Spleen (tissue), 11 donors: ENCODE measurements around the gene SEM1. TPM values are rescaled to one million over a fixed set of nuclear protein-coding genes. Genes with fewer than 3 reads are reported as not detected.

Experiments
- DNase-seq: peaks from one replicate; pipeline ENCODE4 v3.0.0-alpha.2; 2020
- H3K27ac ChIP-seq, 8 donors: fragments of 200-600 bp; sonication (generic) in 7 of 8; 1 replicate in 4 of 8; 2 replicates in 4 of 8; pipeline versions ENCODE4 v1.5.0 to v1.8.0; 2016 to 2021; ENCODE audit warnings: inconsistent platforms in 4 of 8, mild to moderate bottlenecking in 4 of 8, moderate library complexity in 1 of 8
- H3K27me3 ChIP-seq, 7 donors: fragments of 200-600 bp; sonication (generic) in 6 of 7; replicated peaks in 1 of 7; 1 replicate in 4 of 7; 2 replicates in 3 of 7; pipeline versions ENCODE4 v1.5.0 to v1.8.0; 2016 to 2021; ENCODE audit warnings: inconsistent platforms in 3 of 7, mild to moderate bottlenecking in 1 of 7
- H3K36me3 ChIP-seq, 6 donors: fragments of 200-600 bp; sonication (generic) in 5 of 6; 1 replicate in 4 of 6; 2 replicates in 2 of 6; pipeline versions ENCODE4 v1.5.0 to v1.8.0; 2016 to 2021; ENCODE audit warnings: inconsistent platforms in 2 of 6
- H3K4me1 ChIP-seq, 6 donors: fragments of 200-600 bp; sonication (generic) in 5 of 6; 1 replicate in 3 of 6; 2 replicates in 3 of 6; pipeline versions ENCODE4 v1.5.0 to v1.8.0; 2016 to 2021; ENCODE audit warnings: inconsistent platforms in 3 of 6
- H3K4me3 ChIP-seq, 8 donors: fragments of 200-600 bp; sonication (generic) in 7 of 8; 1 replicate in 4 of 8; 2 replicates in 4 of 8; pipeline versions ENCODE4 v1.5.0 to v1.8.0; 2016 to 2021; ENCODE audit warnings: inconsistent platforms in 4 of 8, mild to moderate bottlenecking in 4 of 8, moderate library complexity in 2 of 8
- H3K9me3 ChIP-seq, 8 donors: fragments of 200-600 bp; sonication (generic) in 7 of 8; 1 replicate in 4 of 8; 2 replicates in 4 of 8; pipeline versions ENCODE4 v1.5.0 to v1.8.0; 2016 to 2021; ENCODE audit warnings: inconsistent platforms in 4 of 8
- POLR2A ChIP-seq, 3 donors: fragments of 450-650 bp; IDR thresholded peaks; one replicate each; pipeline ENCODE4 v1.5.1; 2017; ENCODE audit warnings: antibody characterized with exemption in 3 of 3, mild to moderate bottlenecking in 1 of 3
- POLR2AphosphoS5 ChIP-seq, 3 donors: sonication (generic); formaldehyde crosslinking; IDR thresholded peaks; one replicate each; pipeline ENCODE4 v1.5.1; 2017; ENCODE audit warnings: antibody characterized with exemption in 3 of 3
- WGBS, 5 donors: extraction: QIAGEN DNeasy Blood & Tissue Kit in 3 of 5; methylation state at CpG; one replicate each; pipeline versions ENCODE4 v1.1.5 to v1.1.7; 2013 to 2018; 5-methylcytosine and 5-hydroxymethylcytosine counted together
- intact Hi-C: fragments of 100-400 bp; cut with DNase I; formaldehyde crosslinking; loops from one replicate; pipeline ENCODE4 v1.15.0; 2023; ENCODE audit warnings: low total_unique reads
- polyA plus RNA-seq, 3 donors: library from polyadenylated mRNA; stranded (reverse); fragments of 200-250 nt; gene quantifications; one replicate each; pipeline ENCODE4 v1.2.1, GENCODE V29; 2013
- total RNA-seq, 7 donors: library from RNA; depleted of rRNA in 3 of 7; stranded (reverse); fragments of >200 nt in 3 of 7; fragmentation: NEBNext Ultra II Directional in 4 of 7; extraction: Animal tissue kit (Norgen Biotek cat#: 25700) in 4 of 7; gene quantifications; one replicate each; pipeline versions ENCODE4 v1.1.0 to v1.2.1, GENCODE V29; 2016 to 2021
- TF ChIP-seq, protein P1 (sequence below), 11 experiments: fragments of 200-600 bp in 7 of 11; fragments of 450-650 bp in 4 of 11; sonication (generic) in 4 of 11; IDR thresholded peaks in 8 of 11; conservative IDR thresholded peaks in 3 of 11; 1 replicate in 7 of 11; 2 replicates in 4 of 11; pipeline versions ENCODE4 v1.4.0 to v1.8.0; 2016 to 2021; ENCODE audit warnings: antibody characterized with exemption in 11 of 11, inconsistent platforms in 4 of 11, mild to moderate bottlenecking in 1 of 11
- donor health status: healthy with polysubstance abuse.
- donor health status: DM: no; HTN: no; CAD: no; lungs with moderate emphysema.
- donor health status: DM: no; HTN: no; CAD: no.
- donor health status: Bipolar disorder and iron deficiency.
- donor health status: healthy.
- donor health status: DM: no; HTN: no; CAD: no.
- donor health status: DM: yes; HTN: yes; CAD: no.

SEM1 gene
- total and polyA plus RNA-seq, 10 donors, result 15.5 to 78.6 (median 39.9) TPM

DNA sequence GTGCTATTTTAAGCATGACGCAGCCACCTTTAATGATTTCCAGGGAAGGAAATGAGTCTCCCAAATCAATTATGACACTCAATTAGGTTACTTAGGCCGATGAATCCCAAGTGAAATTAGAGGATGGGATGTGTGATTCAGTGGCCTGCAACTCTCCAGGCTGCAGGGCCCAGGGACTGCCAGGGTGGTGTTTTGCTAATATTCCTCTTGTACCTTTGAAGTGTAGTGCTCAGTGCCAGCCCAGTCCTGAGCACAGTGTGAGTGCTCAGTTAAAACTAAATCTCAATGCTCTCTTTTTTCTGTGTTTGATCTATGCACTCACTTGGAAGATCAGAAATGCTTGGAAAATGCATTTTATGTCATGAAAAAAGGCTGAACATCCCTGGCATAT, 51.6 kb downstream of the SEM1 start:
- Histone ChIP-seq H3K4me3 (no peak overlapping the region), H3K27me3 (no peaks in the 10 kb centered on the region), H3K4me1 (no peaks in the 10 kb centered on the region), H3K36me3 (no peaks in the 10 kb centered on the region), H3K27ac (no peak overlapping the region), H3K9me3 (peaks cover 0 to 5% (median 0%) of the 10 kb centered on the region in 8 donors)
- intact Hi-C loops, result no loop called here
- no peak for DNase-seq
- no peak for TF ChIP-seq POLR2AphosphoS5 (IDR thresholded peaks at IDR 0.05)
- TF ChIP-seq POLR2A (IDR thresholded peaks at IDR 0.05), result no peak
- TF ChIP-seq, protein P1, sequence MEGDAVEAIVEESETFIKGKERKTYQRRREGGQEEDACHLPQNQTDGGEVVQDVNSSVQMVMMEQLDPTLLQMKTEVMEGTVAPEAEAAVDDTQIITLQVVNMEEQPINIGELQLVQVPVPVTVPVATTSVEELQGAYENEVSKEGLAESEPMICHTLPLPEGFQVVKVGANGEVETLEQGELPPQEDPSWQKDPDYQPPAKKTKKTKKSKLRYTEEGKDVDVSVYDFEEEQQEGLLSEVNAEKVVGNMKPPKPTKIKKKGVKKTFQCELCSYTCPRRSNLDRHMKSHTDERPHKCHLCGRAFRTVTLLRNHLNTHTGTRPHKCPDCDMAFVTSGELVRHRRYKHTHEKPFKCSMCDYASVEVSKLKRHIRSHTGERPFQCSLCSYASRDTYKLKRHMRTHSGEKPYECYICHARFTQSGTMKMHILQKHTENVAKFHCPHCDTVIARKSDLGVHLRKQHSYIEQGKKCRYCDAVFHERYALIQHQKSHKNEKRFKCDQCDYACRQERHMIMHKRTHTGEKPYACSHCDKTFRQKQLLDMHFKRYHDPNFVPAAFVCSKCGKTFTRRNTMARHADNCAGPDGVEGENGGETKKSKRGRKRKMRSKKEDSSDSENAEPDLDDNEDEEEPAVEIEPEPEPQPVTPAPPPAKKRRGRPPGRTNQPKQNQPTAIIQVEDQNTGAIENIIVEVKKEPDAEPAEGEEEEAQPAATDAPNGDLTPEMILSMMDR (IDR thresholded peaks at IDR 0.05 in 8 of 11, conservative IDR thresholded peaks at IDR 0.05 in 3 of 11), result no peak
- WGBS, 5 donors, result 92 to 100% (median 92%) methylated on average over 2 of the region's 2 CpGs

DNA sequence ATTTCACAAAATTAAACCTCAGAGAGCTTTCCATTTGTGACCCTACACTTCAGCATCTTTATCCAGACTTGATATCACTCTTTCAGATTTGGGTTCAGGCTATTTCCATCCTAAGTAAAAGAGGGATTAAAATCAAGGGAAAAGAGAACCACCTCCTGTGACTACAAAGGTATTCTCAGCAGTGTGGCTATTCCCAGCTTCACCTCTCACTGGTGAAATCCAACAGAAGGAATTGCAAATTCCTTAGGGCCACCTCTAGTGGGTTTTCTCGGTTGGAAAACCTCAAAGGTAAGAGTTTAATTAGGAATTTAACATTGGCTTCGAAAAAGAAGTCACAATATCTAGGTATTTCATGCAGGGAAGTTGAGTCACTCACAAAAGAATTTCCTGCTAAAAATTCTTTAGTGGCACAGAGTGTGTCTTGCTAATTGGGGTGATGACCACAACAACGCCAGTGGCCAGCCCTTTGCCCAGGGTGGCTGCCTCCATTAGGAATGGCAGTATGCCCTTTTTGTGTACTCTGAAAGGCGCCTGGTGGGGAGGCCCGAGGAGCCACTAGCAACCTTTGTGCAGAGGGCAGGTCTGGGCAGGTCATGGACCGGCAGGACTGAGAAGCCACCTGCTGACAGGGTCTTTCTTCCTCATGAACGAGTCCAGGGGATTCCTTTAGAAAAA, 52.2 kb downstream of the SEM1 start:
- Histone ChIP-seq H3K36me3 (no peaks in the 10 kb centered on the region), H3K27ac (no peak overlapping the region), H3K9me3 (peaks cover 0 to 8% (median 1%) of the 10 kb centered on the region in 8 donors), H3K4me1 (no peaks in the 10 kb centered on the region), H3K27me3 (no peaks in the 10 kb centered on the region), H3K4me3 (no peak overlapping the region)
- intact Hi-C loops, result no loop called here
- TF ChIP-seq POLR2AphosphoS5 (IDR thresholded peaks at IDR 0.05) (no peak), POLR2A (IDR thresholded peaks at IDR 0.05) (no peak)
- TF ChIP-seq, protein P1 (IDR thresholded peaks at IDR 0.05 in 8 of 11, conservative IDR thresholded peaks at IDR 0.05 in 3 of 11), result no peak
- no peak for DNase-seq
- 74 to 90% (median 83%) methylated on average over 6 to 7 of the region's 7 CpGs for WGBS, 5 donors

DNA sequence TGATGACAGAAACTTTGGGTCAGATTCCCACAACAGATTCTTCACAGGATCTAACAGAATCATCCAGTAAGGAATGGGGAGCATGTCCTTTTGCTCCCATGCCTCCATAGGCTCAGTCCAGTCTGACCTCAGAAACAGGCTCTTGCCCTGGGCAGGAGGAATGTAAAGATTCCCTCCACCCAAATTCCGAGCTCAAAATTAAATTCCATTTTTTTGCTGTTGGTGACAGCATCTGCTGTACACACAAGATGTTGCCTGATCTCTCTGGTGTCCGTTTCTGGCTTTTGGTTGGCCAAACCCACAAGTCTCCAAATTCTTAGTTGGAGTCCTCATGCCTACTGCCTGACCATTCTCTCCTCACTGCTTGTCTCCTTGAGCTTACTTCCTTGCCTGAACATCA, 53.7 kb downstream of the SEM1 start:
- peaks cover 0 to 14% (median 4%) of the 10 kb centered on the region in 8 donors for H3K9me3 ChIP-seq
- intact Hi-C loops, result no loop called here
- H3K4me1 ChIP-seq, result no peaks in the 10 kb centered on the region
- no peak for DNase-seq
- H3K27me3 ChIP-seq, result no peaks in the 10 kb centered on the region
- WGBS, 5 donors, result 74 to 94% (median 83%) methylated on average over 2 of the region's 2 CpGs
- TF ChIP-seq, protein P1 (IDR thresholded peaks at IDR 0.05 in 8 of 11, conservative IDR thresholded peaks at IDR 0.05 in 3 of 11), result no peak
- TF ChIP-seq POLR2AphosphoS5 (IDR thresholded peaks at IDR 0.05), result no peak
- TF ChIP-seq POLR2A (IDR thresholded peaks at IDR 0.05), result no peak
- H3K4me3 ChIP-seq, result no peak overlapping the region
- H3K27ac ChIP-seq, result no peak overlapping the region
- no peaks in the 10 kb centered on the region for H3K36me3 ChIP-seq

DNA sequence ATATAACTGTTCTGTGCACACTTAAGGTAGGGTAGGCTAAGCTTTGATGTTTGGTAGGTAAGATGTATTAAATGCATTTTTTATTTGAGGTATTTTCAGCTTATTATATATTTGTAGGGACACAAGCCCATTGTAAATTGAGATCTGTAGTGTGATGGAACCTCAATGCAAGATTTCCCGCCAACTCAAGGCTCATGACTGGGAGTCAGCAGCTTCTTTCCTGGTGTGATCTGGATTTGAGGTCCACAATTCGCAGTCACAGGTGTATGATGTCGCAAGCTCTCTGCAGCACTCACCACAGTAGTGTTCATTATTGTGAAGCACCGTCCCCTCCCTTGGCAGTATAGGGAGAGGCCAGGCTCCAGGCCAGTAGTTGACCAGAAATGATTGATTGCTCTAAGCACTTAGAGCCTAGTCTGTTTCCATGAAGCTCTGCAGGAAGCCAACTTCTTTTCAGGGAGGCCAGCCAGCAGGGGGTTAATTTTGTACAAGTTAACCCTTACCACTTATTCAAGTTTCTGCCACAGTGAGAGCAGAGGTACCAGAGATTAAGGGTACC, 54.9 kb downstream of the SEM1 start:
- no peaks in the 10 kb centered on the region for H3K36me3 ChIP-seq
- H3K27me3 ChIP-seq, result no peaks in the 10 kb centered on the region
- no peaks in the 10 kb centered on the region for H3K4me1 ChIP-seq
- 81 to 100% (median 92%) methylated on average over 4 of the region's 4 CpGs for WGBS, 5 donors
- intact Hi-C loops, result no loop called here
- TF ChIP-seq POLR2A (IDR thresholded peaks at IDR 0.05) (no peak), POLR2AphosphoS5 (IDR thresholded peaks at IDR 0.05) (no peak)
- TF ChIP-seq, protein P1 (IDR thresholded peaks at IDR 0.05 in 8 of 11, conservative IDR thresholded peaks at IDR 0.05 in 3 of 11), result no peak
- H3K9me3 ChIP-seq, result peaks cover 0 to 14% (median 4%) of the 10 kb centered on the region in 8 donors
- H3K27ac ChIP-seq, result no peak overlapping the region
- H3K4me3 ChIP-seq, result no peak overlapping the region
- DNase-seq, result no peak
